GM18507 (cell line): ENCODE data around the gene CPTP.

Source experiments
- DNase-seq: peaks from one replicate; pipeline ENCODE4 v3.0.0; 2011; ENCODE audit warnings: low read depth; ENCODE audit not compliant: insufficient read length; ENCODE audit errors: extremely low spot score
- FAIRE-seq: peaks from 2 replicates; lab custom pipeline; 2011; peaks lifted over from hg19 to GRCh38; lab: Jason Lieb, UNC

CPTP gene

DNA sequence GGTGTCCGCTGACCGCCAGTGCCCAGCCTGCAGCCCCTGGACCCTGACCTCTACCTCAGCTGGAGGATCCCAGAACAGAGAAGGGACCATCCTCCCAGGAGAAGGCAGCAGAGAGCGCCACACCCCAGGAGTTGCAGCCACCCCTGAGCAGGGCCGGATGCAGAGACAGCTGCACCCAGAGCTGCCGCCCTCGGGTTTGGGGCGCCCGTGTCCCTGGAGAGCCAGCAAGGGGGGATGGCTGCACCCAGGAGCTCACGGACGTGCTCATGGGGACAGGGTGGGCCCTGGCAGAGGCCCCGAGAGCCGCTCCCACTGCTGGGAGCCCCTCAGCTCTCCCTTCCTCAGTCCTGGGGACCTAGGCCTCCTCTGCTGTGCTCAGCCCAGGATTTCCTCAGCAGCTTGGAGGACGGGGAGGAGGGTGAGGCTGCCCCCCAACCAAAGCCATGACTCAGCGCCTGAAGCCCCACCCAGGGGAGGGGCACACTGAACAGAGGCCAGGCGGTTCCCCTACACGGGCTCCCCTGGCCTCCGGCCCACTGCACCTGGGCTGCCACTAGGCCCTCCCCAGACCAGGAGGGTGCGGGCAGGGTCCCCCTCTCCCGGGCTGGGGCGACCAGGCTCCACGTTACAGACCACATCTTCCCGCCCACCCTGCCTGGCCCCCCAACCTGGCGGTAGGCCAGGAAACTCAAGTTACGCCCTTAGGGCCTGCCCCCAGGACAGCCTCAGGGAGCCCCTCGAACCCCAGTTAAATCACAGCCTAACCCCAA, 19.1 kb upstream of the CPTP start:
- DNase-seq (no peak), FAIRE-seq (peak; percentile 68)

DNA sequence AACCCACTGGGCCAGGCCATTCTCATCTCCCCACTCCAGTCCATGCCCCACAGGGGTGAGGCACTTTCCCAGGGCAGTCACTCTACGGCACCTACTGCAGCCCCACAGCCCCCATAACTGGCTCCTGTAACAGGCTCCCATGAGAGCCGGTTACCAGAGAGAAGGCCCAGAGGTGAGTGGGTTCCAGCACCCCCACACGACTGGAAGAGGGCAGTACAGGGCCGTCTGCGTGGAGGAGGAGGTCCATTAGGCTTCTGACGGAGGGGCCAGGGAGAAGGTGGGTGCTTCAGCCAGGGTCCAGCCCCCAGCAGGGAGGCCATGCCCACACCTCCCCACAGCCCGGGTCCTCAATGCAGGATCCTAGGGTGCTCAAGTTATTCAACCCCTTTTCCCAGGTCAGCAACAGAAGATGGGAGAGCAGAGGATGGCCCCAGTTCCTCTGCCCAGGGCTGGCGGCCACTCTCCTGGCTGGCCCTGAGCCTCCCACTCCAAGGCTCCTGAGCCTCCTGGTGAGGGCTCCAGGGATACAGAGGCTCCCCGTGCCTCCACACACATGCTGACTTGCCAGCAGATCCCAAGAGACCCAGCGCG, 18.4 kb upstream of the CPTP start:
- FAIRE-seq: no peak

DNA sequence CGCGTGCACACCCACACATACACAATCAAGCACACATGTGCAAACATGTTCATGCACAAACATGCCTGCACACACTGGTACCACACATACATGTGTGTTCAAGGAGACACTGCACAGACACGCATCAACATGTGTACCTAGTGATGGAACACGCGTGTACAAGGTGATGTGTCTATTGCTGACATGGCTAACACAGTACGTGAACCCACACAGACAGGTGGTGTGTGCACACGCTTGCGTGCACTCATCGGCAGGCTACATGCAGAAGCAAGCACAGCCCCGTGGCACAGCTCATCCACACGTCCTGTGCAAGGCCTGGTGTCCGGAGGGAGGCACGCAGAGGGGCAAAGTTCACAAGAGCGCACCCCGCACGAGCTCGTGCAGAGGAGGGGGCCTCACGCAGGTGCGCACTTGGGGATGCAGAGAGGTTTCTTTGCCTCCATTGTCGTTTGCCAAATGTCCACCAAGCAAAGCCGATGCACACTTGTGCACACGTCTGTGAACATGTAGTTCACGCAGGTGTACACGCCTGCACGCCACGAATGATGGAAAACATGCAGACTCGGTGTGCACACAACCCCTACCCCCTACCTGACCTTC, 17.8 kb upstream of the CPTP start:
- DNase-seq (no peak), FAIRE-seq (no peak)

More for the DNA sequence above, 18.4 kb upstream of the CPTP start:
- DNase-seq: no peak

DNA sequence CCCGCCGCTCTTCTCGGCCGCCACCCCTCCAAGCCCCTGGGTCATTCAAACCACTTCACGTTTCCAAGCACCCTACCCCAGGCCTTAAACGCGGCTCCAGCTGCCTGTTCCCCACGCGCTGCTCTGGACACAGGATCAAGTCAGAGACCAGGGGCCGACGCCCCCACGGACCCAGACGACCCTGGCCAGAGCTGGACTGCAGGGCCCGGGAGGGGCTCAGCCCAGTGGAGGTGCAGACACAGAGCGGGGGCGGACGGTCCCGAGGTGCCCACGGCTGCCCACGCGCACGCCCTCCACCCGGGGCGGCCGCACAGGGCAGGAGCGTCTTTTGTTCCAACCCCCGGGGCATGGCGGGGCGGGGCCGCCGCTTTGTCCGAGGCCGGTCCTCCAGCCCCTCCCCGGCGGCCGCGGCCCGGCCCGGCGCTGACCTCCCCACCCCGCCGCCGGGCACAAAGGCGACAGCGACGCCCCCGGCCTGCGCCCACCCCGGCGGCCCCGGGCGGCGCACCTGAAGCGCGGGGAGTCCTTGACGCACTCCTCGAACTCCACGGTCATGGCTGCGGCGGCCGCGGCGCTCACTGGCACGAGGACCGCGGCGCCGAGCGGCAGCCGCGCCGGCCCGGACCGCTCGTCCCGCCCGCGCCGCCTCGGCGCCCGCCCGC, 17.2 kb upstream of the CPTP start:
- FAIRE-seq (no peak), DNase-seq (no peak)

DNA sequence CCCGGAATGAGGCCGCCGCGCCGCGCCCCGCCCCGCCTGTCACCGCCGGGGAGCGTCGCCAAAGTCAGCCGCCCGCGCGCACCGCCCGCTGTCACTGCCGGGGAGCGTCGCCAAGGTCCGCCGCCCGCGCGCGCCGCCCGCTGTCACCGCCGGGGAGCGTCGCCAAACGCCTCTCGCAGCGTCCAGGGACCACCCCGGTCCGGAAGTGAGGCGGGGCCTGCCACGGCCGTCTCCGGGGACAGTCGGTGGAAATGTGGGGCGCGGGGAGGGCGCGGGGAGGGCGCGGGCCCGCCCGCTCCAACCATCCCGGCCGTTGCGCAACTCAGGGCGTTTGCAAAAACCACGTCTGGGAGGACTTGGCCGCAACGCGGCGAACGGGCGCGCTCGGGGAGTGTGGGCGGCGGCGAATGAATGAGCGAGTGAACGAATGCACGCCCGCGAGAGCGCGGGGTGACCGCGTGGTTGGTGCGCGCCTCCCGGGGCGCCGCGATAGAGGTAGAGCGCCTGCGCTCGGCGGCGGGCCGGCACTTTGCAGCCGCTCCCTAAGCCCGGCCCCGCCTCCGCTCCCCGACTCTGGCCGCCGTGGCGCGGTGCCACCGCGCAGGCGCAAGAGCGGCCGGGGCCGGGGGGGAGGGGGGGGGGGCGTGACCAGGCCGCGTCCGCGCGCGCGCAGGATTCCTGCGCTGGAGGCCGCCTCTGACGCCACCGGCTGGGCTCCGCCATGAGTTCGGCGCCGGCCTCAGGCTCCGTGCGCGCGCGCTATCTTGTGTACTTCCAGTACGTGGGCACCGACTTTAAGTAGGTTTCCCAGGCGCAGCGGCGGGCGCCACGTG, 16.5 kb upstream of the CPTP start, which contains the start of the genes ACAP3 and PUSL1:
Gene ACAP3, minus strand, starts transcription at position 8 of the 833 bp plus-strand sequence. CDS start 115 bp downstream, outside the sequence.
Gene PUSL1, plus strand, starts transcription at position 675 of the 833 bp plus-strand sequence. Its CDS starts 47 bp downstream, at position 722.
- FAIRE-seq (peak; percentile 86), DNase-seq (peak; percentile 95)

DNA sequence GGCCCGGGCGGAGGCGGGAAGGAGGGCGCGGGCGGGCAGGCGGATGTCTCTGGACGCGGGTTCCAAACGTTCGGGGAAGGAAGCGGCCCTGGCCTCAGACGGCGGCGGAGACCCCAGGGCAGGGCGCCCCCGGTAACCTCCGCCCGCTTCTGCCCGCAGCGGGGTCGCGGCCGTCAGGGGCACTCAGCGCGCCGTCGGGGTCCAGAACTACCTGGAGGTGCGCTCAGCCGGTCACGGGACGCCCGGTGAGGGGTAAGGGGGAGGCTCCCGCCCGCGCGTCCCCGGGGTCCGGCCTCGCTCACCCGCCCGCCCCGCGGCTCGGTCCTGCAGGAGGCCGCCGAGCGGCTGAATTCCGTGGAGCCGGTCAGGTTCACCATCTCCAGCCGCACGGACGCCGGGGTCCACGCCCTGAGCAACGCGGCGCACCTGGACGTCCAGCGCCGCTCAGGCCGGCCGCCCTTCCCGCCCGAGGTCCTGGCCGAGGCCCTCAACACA, 15.8 kb upstream of the CPTP start:
- DNase-seq: no peak

DNA sequence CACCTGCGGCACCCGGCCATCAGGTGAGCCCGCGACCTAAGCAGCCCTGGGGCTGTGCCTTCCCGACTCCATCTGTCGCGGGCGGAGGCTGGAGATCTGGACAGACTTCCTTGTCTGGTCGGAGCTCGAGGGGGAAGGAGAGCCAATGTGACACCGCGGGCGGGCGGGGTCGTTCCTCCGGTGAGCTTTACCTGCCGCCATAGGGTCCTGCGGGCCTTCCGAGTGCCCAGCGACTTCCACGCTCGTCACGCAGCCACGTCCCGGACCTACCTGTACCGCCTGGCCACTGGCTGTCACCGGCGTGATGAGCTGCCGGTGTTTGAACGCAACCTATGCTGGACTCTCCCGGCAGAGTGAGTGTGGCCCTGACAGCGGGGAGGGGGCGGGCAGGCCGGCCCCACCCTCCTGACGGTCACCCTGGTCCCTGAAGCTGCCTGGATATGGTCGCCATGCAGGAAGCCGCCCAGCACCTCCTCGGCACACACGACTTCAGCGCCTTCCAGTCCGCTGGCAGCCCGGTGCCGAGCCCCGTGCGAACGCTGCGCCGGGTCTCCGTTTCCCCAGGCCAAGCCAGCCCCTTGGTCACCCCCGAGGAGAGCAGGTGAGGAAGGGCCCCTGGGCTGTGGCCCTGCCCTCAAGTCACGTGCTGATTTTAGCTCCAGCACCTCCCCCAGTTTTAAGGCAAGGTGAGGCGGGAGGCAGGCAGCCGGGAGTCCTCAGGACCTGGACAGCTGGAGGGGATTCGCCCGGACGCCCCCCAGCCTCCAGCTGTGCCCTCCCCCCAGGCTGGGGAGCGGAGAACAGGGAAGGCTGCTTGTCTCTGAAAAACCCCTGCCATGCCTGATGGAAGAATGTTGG, 15.1 kb upstream of the CPTP start:
- FAIRE-seq: no peak

More for the DNA sequence above, 15.8 kb upstream of the CPTP start:
- FAIRE-seq: no peak

DNA sequence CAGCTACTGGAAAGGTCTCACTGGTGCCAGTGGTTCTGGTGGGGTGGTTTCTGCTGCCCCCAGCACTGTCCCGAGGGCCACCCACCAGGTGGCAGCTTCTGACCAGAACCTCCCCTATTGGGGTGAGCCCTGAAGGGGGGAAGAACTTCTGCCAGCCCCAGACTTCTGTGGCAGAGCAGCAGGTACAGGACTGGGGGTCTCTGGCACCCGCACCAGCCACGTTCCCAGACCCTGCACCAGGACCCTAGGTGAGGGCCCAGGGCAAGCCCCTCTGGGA, 14.6 kb upstream of the CPTP start:
- no peak for FAIRE-seq
- DNase-seq: no peak

More for the DNA sequence above, 15.1 kb upstream of the CPTP start:
- no peak for DNase-seq

DNA sequence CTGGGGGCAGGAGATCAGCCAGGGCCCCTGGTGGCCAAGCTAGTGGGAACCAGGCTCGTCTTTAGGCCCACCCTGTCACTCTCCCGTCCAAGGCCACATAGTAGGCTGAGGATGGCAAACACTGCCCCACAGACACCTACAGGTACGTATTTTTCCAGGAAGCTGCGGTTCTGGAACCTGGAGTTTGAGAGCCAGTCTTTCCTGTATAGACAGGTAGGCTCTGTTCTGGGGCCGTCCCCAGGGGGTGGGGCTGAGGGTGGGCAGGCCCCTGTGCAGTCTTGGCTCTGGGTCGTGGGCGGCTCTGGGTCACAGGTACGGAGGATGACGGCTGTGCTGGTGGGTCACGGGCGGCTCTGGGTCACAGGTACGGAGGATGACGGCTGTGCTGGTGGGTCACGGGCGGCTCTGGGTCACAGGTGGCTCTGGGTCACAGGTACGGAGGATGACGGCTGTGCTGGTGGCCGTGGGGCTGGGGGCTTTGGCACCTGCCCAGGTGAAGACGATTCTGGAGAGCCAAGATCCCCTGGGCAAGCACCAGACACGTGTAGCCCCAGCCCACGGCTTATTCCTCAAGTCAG, 14.0 kb upstream of the CPTP start:
- FAIRE-seq (no peak), DNase-seq (no peak)

DNA sequence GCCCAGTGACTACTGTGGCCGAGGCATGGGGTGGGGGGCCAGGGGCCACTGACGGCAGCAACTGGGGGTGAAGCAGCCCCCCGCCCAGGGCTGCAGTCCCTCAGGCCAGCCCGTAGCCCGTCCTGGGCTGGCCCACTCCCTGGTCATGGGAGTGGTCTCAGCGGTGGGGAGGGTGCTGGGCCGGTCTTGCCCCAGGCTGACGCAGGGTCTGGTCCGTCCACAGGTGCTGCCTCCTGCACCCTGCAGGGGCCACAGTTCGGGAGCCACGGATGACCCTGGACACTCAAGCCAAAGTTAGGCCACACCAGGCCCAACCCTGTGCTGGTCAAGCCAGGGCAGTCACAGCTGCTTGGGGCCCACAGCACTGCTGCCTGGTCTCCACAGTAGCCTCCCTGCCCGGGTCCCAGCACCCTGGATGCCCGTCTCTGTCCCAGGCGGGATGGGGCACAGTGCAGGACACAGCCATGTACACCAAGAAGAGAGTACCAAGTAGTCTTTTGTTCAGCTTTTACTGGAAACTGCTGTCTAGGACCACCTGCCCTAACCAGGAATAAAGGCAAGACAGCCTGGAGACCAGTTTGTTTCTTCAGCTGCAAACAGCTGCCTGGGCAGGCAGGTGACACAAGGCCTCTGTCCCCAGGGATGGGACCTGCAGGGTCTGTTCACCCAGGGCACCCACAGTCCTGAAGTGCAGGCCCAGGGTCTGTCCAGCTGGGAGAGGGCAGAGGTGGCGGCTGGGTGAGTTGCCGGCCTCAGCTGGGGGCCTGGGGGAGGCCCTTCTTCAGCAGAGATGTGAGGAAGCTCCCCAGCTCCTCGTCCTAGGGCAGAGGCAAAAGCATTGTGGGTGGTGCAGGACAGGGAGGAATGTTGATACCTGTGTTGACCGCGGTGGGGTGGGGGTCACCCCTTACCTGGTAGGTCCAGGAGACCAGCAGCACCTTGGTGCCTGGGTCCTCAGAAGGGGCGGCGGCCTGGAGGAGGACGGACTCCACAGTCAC, 13.2 kb upstream of the CPTP start:
- no peak for DNase-seq
- FAIRE-seq: no peak

DNA sequence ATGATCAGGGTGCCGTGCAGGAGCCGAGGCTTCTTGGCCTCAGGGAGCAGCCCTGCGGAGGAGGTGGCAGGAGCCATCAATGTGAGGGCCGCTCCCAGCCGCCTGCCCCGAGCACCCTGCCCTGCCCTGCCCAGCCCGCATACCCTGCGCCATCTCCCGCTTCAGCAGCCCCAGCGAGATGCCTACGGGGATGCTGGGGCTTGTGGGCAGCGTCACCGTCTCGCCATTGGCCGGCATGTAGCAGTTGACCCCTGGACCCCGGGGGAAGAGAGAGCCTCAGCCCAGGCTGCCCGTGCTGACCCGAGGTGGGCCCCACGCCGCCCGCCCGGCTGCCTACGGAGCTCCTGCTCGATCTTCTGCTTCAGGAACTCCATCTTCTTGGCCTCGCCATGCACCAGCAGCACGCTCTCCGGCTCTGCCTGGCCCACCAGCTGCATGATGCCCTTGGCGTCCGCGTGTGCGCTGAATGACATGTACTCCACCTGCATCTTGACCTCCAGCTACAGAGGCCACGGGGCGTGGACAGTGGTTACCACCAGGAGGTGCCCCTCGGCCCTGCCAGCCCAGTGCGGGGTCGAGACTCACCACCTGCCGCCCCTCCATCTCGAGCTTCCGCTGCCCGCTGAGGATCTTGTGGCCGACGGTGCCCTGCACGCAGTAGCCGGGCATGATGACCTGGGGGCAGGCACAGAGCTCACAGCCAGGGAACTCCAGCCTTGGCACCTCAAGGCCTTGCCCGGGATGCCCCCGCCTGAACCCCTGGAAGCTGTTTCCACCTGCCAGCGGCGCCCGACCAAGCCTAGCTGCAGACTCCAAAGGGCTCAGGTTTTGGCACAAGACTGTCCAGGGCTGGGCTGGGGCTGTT, 11.9 kb upstream of the CPTP start:
- FAIRE-seq: no peak
- DNase-seq: no peak

DNA sequence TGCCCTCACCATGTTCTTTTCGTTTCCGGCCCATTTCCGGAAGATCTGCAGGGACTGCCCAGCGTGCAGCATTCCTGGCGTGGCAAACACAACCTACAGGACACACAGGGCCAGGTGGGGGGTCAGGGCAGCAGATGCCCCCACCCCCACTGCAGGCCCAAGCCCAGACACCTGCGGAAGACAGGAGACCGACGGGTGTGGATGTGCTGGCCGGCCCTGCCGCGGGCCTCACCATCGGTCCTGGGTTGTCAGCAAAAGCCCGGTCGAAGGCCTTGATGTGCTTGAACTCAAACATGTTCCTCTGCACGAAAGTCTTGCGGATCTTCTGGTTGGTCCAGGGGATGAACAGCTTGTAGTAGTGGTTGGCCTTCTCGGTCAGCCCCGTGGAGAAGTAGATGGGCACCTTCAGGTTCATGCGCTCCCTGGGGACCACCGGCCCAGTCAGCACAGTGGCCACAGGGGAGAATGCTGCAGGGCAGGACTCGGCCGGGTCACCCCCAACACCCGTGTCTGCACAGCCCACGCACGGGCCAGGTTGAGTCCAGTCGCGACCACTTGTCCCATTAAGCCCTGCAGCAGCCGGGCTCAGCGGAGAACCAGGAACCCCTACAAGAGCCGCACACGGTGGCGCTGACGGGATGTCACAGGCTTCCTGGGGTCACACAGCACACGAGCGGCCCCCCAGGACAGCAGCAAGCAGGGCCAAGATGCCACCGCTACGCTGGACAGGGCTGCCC, 10.9 kb upstream of the CPTP start:
- FAIRE-seq (no peak), DNase-seq (no peak)

DNA sequence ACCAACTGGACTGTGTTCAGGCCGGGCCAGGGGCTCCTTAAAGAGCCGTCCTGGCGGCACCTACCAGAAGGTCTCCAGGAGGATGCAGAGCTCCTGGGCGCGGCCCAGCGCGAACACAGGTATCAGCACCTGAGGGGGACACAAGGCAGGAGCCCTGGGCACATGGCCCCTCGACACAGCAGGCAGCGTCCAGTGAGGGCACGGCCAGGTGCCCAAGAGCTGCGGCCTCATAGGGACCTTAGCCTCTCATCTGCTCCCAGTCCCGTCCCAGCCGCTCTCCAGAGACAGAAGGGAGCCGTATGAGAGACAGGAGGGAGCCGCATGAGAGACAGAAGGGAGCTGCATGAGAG, 10.4 kb upstream of the CPTP start:
- DNase-seq (no peak), FAIRE-seq (no peak)

DNA sequence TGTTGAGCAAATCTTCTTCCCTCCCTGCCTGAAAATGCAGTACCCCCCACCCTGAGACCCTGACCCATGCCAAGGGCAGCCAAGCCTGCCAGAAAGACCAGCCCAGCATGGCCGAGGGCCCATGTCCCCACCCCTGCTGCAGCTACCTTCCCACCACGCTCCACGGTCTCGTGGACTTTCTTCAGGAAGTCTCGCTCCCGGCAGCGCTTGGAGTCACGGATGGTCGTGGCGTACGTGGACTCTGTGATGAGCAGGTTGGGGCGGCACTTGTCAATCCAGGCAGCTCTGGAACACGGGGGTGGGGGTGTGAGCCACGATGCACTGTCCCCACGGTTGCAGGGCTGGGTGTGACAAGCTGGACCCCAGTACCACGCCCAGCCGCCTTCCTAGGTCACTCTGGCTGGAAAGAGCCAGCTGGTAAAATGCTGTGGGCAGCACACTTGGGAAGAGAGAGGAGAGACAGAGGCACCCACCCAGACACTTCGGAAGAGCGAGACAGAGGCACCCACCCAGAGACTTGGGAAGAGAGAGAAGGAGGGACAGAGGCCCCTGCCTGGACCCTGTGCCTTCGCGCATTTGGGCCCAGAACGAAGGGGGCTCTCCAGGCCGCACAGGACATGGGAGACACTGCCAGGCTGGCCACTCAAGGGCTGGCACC, 9.8 kb upstream of the CPTP start:
- DNase-seq: no peak
- no peak for FAIRE-seq

DNA sequence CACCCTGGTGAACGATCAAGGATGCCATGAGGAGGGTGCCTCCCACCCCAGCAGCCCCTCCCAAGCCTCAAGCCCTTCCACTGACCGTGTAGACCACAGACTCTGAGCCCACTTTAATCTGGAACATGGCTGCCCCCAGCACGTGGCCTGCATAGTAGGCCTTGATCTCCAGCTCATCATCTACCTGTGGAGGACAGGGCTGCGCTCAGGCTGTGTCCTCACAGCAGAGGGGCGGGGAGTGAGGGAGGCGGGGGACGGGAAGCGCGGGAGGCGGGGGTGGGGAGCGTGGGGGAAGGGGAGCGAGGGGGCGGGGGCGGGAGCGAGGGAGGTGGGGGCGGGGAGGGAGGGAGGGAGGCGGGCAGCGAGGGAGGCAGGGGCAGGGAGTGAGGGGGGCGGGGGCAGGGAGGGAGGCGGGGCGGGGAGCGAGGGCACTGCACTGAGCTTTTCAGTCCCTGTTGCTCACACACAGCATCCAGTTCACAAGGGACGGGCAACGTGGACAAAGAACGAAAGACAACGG, 9.1 kb upstream of the CPTP start:
- DNase-seq (no peak), FAIRE-seq (no peak)
